Kidney (tissue), 14 donors: Measurements from ENCODE around the gene ENOX1. TPM values are rescaled to one million over a fixed set of nuclear protein-coding genes. Genes with fewer than 3 reads are reported as not detected.

Experiments
- DNase-seq, 5 donors: peaks; one replicate each; pipeline ENCODE4 v3.0.0-alpha.2; 2013 to 2020
- FAIRE-seq: peaks from 2 replicates; lab custom pipeline; 2012; peaks lifted over from hg19 to GRCh38; lab: Jason Lieb, UNC
- H3K27ac ChIP-seq, 2 donors: one replicate each; pipeline ENCODE4 v1.7.0; 2013; ENCODE audit warnings: low read depth in 2 of 2, low read length in 2 of 2, inconsistent platforms in 1 of 2
- H3K27me3 ChIP-seq: one replicate; pipeline ENCODE4 v1.7.1; 2013; ENCODE audit warnings: low read length, inconsistent platforms; ENCODE audit not compliant: control insufficient read depth, insufficient read depth
- H3K36me3 ChIP-seq, 3 donors: one replicate each; pipeline versions ENCODE4 v1.7.0 to v1.7.1; 2013; ENCODE audit warnings: low read length in 3 of 3, control low read depth in 1 of 3, inconsistent platforms in 1 of 3; ENCODE audit not compliant: insufficient read depth in 3 of 3, control insufficient read depth in 2 of 3
- H3K4me1 ChIP-seq, 3 donors: one replicate each; pipeline versions ENCODE4 v1.7.0 to v1.7.1; 2013; ENCODE audit warnings: low read length in 3 of 3, inconsistent platforms in 1 of 3, low read depth in 1 of 3; ENCODE audit not compliant: control insufficient read depth in 2 of 3, insufficient read depth in 2 of 3
- H3K4me3 ChIP-seq, 3 donors: one replicate each; pipeline versions ENCODE4 v1.7.0 to v1.8.1; 2013; ENCODE audit warnings: low read length in 3 of 3, control low read depth in 1 of 3, inconsistent platforms in 1 of 3
- H3K9ac ChIP-seq, 3 donors: one replicate each; pipeline versions ENCODE4 v1.7.0 to v1.7.1; 2013; ENCODE audit warnings: low read length in 3 of 3, control low read depth in 1 of 3, inconsistent platforms in 1 of 3
- H3K9me3 ChIP-seq, 3 donors: one replicate each; pipeline versions ENCODE4 v1.7.0 to v1.7.1; 2013; ENCODE audit warnings: low read length in 3 of 3, control low read depth in 1 of 3, inconsistent platforms in 1 of 3; ENCODE audit not compliant: control insufficient read depth in 2 of 3, insufficient read depth in 1 of 3
- intact Hi-C: fragments of 100-400 bp; cut with DNase I; formaldehyde crosslinking; loops from one replicate; pipeline ENCODE4 v1.11.1; 2022
- polyA plus RNA-seq: library from polyadenylated mRNA; stranded (reverse); fragments of 350-450 nt; fragmentation: Illumina TruSeq; extraction: RNeasy Lipid Tissue Mini Kit (QIAGEN cat#74804); gene quantifications from one replicate; pipeline ENCODE4 v1.2.3, GENCODE V29; 2014; ENCODE audit warnings: low read depth, low replicate concordance; ENCODE audit not compliant: insufficient read depth
- total RNA-seq: library from RNA; stranded (reverse); fragmentation: NEBNext Ultra II Directional; extraction: Animal tissue kit (Norgen Biotek cat#: 25700); gene quantifications from one replicate; pipeline ENCODE4 v1.2.1, GENCODE V29; 2021
- TF ChIP-seq, protein P1 (sequence below): IDR thresholded peaks from 3 replicates; pipeline ENCODE4 v1.5.1; 2012; ENCODE audit warnings: mild to moderate bottlenecking, moderate library complexity, borderline replicate concordance; ENCODE audit not compliant: insufficient read depth; ENCODE audit errors: extremely low read depth
- donor health status: control.
- donor health status: control.
- donor health status: control.
- donor health status: control.
- donor health status: control.
- donor health status: DM: yes; HTN: yes; CAD: no.
- donor health status: Normal renal cell carcinoma (clear cell type).

ENOX1 gene
- total and polyA plus RNA-seq, 2 donors from 2014 or later, result 4.9 to 6.8 TPM

DNA sequence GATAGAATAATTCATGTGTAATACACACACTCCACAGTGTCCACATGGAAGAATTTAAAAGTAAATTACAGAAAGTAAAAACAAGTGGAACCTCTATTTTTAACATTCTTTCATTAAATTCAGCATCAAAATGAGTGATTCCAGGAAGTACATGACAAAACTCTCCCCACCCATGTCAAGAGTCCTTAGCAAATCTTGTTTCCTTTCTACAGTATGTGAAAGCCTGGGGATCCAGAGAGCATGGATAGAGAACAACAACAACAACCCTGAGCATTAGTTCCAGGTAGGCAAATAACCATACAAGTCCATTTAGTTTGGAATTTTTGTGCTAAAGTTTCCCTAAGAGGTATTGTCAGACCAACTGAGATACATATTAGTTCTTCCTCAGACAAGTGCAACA lies 267.9 kb downstream of the ENOX1 start:
- H3K4me1 ChIP-seq, result no peaks in the 10 kb centered on the region
- FAIRE-seq (no peak), DNase-seq (no peak)
- TF ChIP-seq, protein P1, sequence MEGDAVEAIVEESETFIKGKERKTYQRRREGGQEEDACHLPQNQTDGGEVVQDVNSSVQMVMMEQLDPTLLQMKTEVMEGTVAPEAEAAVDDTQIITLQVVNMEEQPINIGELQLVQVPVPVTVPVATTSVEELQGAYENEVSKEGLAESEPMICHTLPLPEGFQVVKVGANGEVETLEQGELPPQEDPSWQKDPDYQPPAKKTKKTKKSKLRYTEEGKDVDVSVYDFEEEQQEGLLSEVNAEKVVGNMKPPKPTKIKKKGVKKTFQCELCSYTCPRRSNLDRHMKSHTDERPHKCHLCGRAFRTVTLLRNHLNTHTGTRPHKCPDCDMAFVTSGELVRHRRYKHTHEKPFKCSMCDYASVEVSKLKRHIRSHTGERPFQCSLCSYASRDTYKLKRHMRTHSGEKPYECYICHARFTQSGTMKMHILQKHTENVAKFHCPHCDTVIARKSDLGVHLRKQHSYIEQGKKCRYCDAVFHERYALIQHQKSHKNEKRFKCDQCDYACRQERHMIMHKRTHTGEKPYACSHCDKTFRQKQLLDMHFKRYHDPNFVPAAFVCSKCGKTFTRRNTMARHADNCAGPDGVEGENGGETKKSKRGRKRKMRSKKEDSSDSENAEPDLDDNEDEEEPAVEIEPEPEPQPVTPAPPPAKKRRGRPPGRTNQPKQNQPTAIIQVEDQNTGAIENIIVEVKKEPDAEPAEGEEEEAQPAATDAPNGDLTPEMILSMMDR, result no peak
- H3K9me3 ChIP-seq, result no peaks in the 10 kb centered on the region
- no peak overlapping the region for H3K4me3 ChIP-seq
- intact Hi-C loops, result no loop called here
- H3K36me3 ChIP-seq, result no peaks in the 10 kb centered on the region
- H3K9ac ChIP-seq, result no peak overlapping the region
- H3K27ac ChIP-seq, result no peak overlapping the region
- H3K27me3 ChIP-seq, result no peaks in the 10 kb centered on the region

DNA sequence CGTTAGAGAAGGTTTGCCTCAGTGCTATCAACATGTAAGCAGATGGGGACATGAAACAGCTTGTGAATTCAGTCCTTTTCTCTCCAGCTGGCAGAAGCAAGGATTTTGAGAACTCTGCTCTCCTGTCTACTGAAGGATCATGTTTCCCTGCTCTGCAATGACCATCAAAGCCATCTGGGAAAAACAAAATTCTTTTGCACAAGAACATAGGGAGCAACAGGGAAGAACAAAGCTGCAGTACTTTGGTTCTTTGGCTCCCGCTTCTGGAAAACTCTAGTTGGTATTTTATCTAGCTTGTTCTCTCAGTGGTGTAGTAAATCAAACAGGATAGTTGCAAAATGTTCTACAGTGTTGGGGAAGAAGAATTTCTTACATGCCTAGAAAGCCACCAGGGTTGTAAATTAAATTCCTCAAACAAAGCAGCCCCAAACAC lies 270.4 kb downstream of the ENOX1 start:
- Histone ChIP-seq H3K4me1 (no peaks in the 10 kb centered on the region), H3K27me3 (no peaks in the 10 kb centered on the region), H3K9ac (no peak overlapping the region), H3K9me3 (no peaks in the 10 kb centered on the region), H3K27ac (peak overlapping the region in 1 of 2 donors; percentile 2), H3K4me3 (no peak overlapping the region), H3K36me3 (no peaks in the 10 kb centered on the region)
- TF ChIP-seq, protein P1, result no peak
- DNase-seq (peak in 3 of 5 donors; percentile 40 to 93 (median 85)), FAIRE-seq (no peak)
- intact Hi-C loops, result no loop called here

DNA sequence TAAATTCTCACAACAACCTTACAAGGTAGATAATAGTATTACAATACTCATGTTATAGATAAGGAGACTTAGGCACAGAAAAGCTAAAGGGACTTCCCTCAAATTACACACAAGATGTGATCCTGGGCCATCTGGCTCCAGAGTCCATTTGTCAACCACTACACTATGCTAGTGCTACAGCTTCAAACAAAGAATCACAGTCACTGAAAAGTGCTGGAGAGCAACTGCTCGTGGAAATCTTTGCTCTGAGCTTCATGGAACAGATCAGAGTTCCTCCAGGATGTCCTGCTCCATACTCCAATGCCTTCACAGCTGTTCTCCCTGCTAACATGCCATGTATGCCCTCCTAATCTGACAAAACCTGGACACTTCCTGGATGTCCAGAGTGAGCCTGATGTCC lies 271.2 kb downstream of the ENOX1 start:
- H3K9ac ChIP-seq, result no peak overlapping the region
- H3K27ac ChIP-seq, result peak overlapping the region in 1 of 2 donors; percentile 10

More for the DNA sequence above, 271.2 kb downstream of the ENOX1 start:
- TF ChIP-seq, protein P1, result no peak
- H3K4me3 ChIP-seq, result no peak overlapping the region
- no peaks in the 10 kb centered on the region for H3K9me3 ChIP-seq
- DNase-seq (no peak), FAIRE-seq (no peak)
- H3K36me3 ChIP-seq, result no peaks in the 10 kb centered on the region
- no peaks in the 10 kb centered on the region for H3K27me3 ChIP-seq
- no peaks in the 10 kb centered on the region for H3K4me1 ChIP-seq
- intact Hi-C loops, result no loop called here
